HepG2 (cell line): ENCODE measurements around the gene CSNK2B. TPM values are rescaled to one million over a fixed set of nuclear protein-coding genes. Genes with fewer than 3 reads are reported as not detected.
A peak's percentile ranks its signal among the peaks of the same experiment; 100 is the strongest.

Experiments used
- CBX1 ChIP-seq: IDR thresholded peaks from one replicate; pipeline ENCODE4 v1.6.1; 2016; ENCODE audit warnings: antibody characterized with exemption, low read depth
- JARID2 ChIP-seq: sonication (generic); formaldehyde crosslinking; IDR thresholded peaks from 2 replicates; pipeline ENCODE4 v1.8.1; 2023; ENCODE audit warnings: missing genetic modification reagents, inconsistent platforms; ENCODE audit not compliant: insufficient replicate concordance
- MAFG ChIP-seq: sonication (generic); formaldehyde crosslinking; IDR thresholded peaks from 2 replicates; pipeline ENCODE4 v1.5.1; 2020; ENCODE audit warnings: mild to moderate bottlenecking, missing genetic modification reagents
- MAZ ChIP-seq, 2 experiments: sonication (generic) in 1 of 2; formaldehyde crosslinking in 1 of 2; IDR thresholded peaks; 2 replicates each; pipeline versions ENCODE4 v1.5.0 to v1.6.1; 2012 to 2020; ENCODE audit warnings: low read depth in 2 of 2, mild to moderate bottlenecking in 2 of 2, borderline replicate concordance in 1 of 2, improper control_type of control experiment in 1 of 2, low read length in 1 of 2, missing genetic modification reagents in 1 of 2, moderate library complexity in 1 of 2
- MLXIP ChIP-seq: sonication (generic); formaldehyde crosslinking; IDR thresholded peaks from 2 replicates; pipeline ENCODE4 v1.9.0; 2021; ENCODE audit warnings: missing genetic modification reagents, borderline replicate concordance
- MYC ChIP-seq: sonication (generic); formaldehyde crosslinking; IDR thresholded peaks from 2 replicates; pipeline ENCODE4 v1.9.0; 2021; ENCODE audit warnings: missing genetic modification reagents, borderline replicate concordance
- PHF21A ChIP-seq: sonication (generic); formaldehyde crosslinking; IDR thresholded peaks from 2 replicates; pipeline ENCODE4 v1.5.0; 2020; ENCODE audit warnings: mild to moderate bottlenecking, missing genetic modification reagents
- SRF ChIP-seq: IDR thresholded peaks from 2 replicates; pipeline ENCODE4 v1.6.1; 2011; ENCODE audit warnings: mild to moderate bottlenecking, low read depth, low read length, moderate library complexity
- ZBTB10 ChIP-seq: sonication (generic); formaldehyde crosslinking; IDR thresholded peaks from 2 replicates; pipeline ENCODE4 v1.4.0; 2020; ENCODE audit warnings: missing genetic modification reagents, borderline replicate concordance
- ZFP1 ChIP-seq: IDR thresholded peaks from 2 replicates; pipeline ENCODE4 v1.6.1; 2016
- ZFP36L1 ChIP-seq: sonication (generic); formaldehyde crosslinking; IDR thresholded peaks from 2 replicates; pipeline ENCODE4 v1.8.0; 2022; ENCODE audit warnings: mild to moderate bottlenecking, missing genetic modification reagents, moderate library complexity
- ZFP82 ChIP-seq: sonication (generic); formaldehyde crosslinking; IDR thresholded peaks from 2 replicates; pipeline ENCODE4 v1.5.1; 2020; ENCODE audit warnings: mild to moderate bottlenecking, missing genetic modification reagents, borderline replicate concordance
- ZHX2 ChIP-seq, 2 experiments: sonication (generic) in 1 of 2; formaldehyde crosslinking in 1 of 2; IDR thresholded peaks; 2 replicates each; pipeline versions ENCODE4 v1.6.1 to v1.9.0; 2014 to 2022; ENCODE audit warnings: antibody characterized with exemption in 1 of 2, borderline replicate concordance in 1 of 2, inconsistent platforms in 1 of 2, low read depth in 1 of 2, missing genetic modification reagents in 1 of 2
- ZNF224 ChIP-seq: sonication (generic); formaldehyde crosslinking; IDR thresholded peaks from 2 replicates; pipeline ENCODE4 v1.5.0; 2020; ENCODE audit warnings: mild to moderate bottlenecking, missing genetic modification reagents
- ZNF331 ChIP-seq: sonication (generic); formaldehyde crosslinking; IDR thresholded peaks from 2 replicates; pipeline ENCODE4 v1.4.0; 2020; ENCODE audit warnings: missing genetic modification reagents
- ZNF543 ChIP-seq: sonication (generic); formaldehyde crosslinking; IDR thresholded peaks from 2 replicates; pipeline ENCODE4 v1.4.0; 2020; ENCODE audit warnings: mild to moderate bottlenecking, missing genetic modification reagents
- ZNF768 ChIP-seq: sonication (generic); formaldehyde crosslinking; IDR thresholded peaks from 2 replicates; pipeline ENCODE4 v1.4.0; 2020; ENCODE audit warnings: missing genetic modification reagents
- polyA plus RNA-seq, 8 experiments: library from polyadenylated mRNA; depleted of rRNA in 3 of 8; stranded (reverse) in 7 of 8; unstranded in 1 of 8; fragments of >200 nt; fragmentation: Illumina TruSeq in 4 of 8; extraction: Trizol in 4 of 8; gene quantifications; 2 replicates each; pipeline versions ENCODE4 v1.2.1 to v1.2.3, GENCODE V29; 2011 to 2016; ENCODE audit warnings: low read depth in 4 of 8, missing spikeins in 1 of 8, mixed read lengths in 1 of 8; ENCODE audit not compliant: insufficient read depth in 1 of 8
- total RNA-seq, 5 experiments: library from RNA; depleted of rRNA; stranded (reverse); fragments of >200 nt; fragmentation: Illumina TruSeq; extraction: Trizol; gene quantifications; 2 replicates each; pipeline ENCODE4 v1.2.3, GENCODE V29; 2016; ENCODE audit warnings: low read depth in 1 of 5

CSNK2B gene
- total and polyA plus RNA-seq, 2 of the 13 experiments (the other 11 are each of a cell fraction or from before 2014, with no cell fraction given): 111 to 296 TPM

- TF ChIP-seq PHF21A (CRISPR knock-in tag): no peak
- TF ChIP-seq ZFP1: 0 out of 2 replicates have a peak, but pooled peaks have one; percentile 37
- no peak for TF ChIP-seq MAZ (IDR thresholded peaks at IDR 0.05; ENCODE audit: borderline replicate concordance, low read depth, low read length)
- no peak for TF ChIP-seq MAZ (CRISPR knock-in tag; IDR thresholded peaks at IDR 0.05; ENCODE audit: low read depth)
- no peak for TF ChIP-seq MAFG (CRISPR knock-in tag)
- TF ChIP-seq ZNF768 (CRISPR knock-in tag): peak; percentile 40; the same call in 1 of the 2 replicates
- TF ChIP-seq ZNF331 (CRISPR knock-in tag): peak; percentile 69; the same call in 1 of the 2 replicates
- no peak for TF ChIP-seq ZNF224 (CRISPR knock-in tag)
- TF ChIP-seq CBX1: no peak
- TF ChIP-seq JARID2 (CRISPR knock-in tag): no peak
- TF ChIP-seq SRF: no peak
- TF ChIP-seq ZHX2 (IDR thresholded peaks at IDR 0.05; ENCODE audit: low read depth): no peak
- no peak for TF ChIP-seq ZHX2 (CRISPR knock-in tag; IDR thresholded peaks at IDR 0.05; ENCODE audit: borderline replicate concordance)
- TF ChIP-seq MLXIP (CRISPR knock-in tag): no peak
- peak; percentile 66; the same call in 1 of the 2 replicates for TF ChIP-seq MYC (CRISPR knock-in tag)
- no peak for TF ChIP-seq ZNF543 (CRISPR knock-in tag)
- no peak for TF ChIP-seq ZFP36L1 (CRISPR knock-in tag)
- TF ChIP-seq ZBTB10: no peak
- no peak for TF ChIP-seq ZFP82 (CRISPR knock-in tag)
Observed at GRCh38 chr6:31717499-31718222, 51.8 kb downstream of the CSNK2B start (continued).
